Osteoblast (primary cell): ENCODE results near the gene SIRPA. TPM values are rescaled to one million over a fixed set of nuclear protein-coding genes. Genes with fewer than 3 reads are reported as not detected.

Source experiments
- DNase-seq: peaks from one replicate; pipeline ENCODE4 v3.0.0; 2011; ENCODE audit warnings: low spot score, mixed read lengths; ENCODE audit not compliant: insufficient read length; ENCODE audit errors: missing footprints
- H2AFZ ChIP-seq: 2 replicates; pipeline ENCODE4 v1.6.0; 2011; ENCODE audit warnings: mild to moderate bottlenecking, low read length
- H3K27ac ChIP-seq: 2 replicates; pipeline ENCODE4 v1.5.1; 2011; ENCODE audit warnings: mild to moderate bottlenecking, low read depth, low read length, moderate library complexity
- H3K27me3 ChIP-seq: 2 replicates; pipeline ENCODE4 v1.6.0; 2012; ENCODE audit warnings: mild to moderate bottlenecking, control low read depth, inconsistent platforms, low read length, moderate library complexity; ENCODE audit not compliant: insufficient read depth
- H3K36me3 ChIP-seq: 2 replicates; pipeline ENCODE4 v1.5.1; 2011; ENCODE audit warnings: mild to moderate bottlenecking, low read length, control low read depth, moderate library complexity; ENCODE audit not compliant: insufficient read depth
- H3K4me1 ChIP-seq: 2 replicates; pipeline ENCODE4 v1.5.1; 2011; ENCODE audit warnings: mild to moderate bottlenecking, low read length, control low read depth, moderate library complexity; ENCODE audit not compliant: insufficient read depth
- H3K4me2 ChIP-seq: 2 replicates; pipeline ENCODE4 v1.6.0; 2011; ENCODE audit warnings: mild to moderate bottlenecking, low read length; ENCODE audit not compliant: insufficient read depth
- H3K4me3 ChIP-seq: fragments of 200-600 bp; sonication (generic); 3 replicates; pipeline ENCODE4 v1.5.1; 2012; ENCODE audit warnings: mild to moderate bottlenecking, low read length, inconsistent platforms; ENCODE audit not compliant: insufficient read depth
- H3K79me2 ChIP-seq: 2 replicates; pipeline ENCODE4 v1.6.0; 2012; ENCODE audit warnings: mild to moderate bottlenecking, low read length, control low read depth, inconsistent platforms; ENCODE audit not compliant: insufficient read depth
- H3K9me3 ChIP-seq: 2 replicates; pipeline ENCODE4 v1.5.1; 2011; ENCODE audit warnings: low read depth, low read length, control low read depth
- H4K20me1 ChIP-seq: 2 replicates; pipeline ENCODE4 v1.6.0; 2012; ENCODE audit warnings: mild to moderate bottlenecking, low read length, control low read depth; ENCODE audit not compliant: insufficient read depth
- total RNA-seq: library from RNA; depleted of rRNA; stranded (reverse); fragments of >200 nt; gene quantifications from 2 replicates; pipeline ENCODE4 v1.2.3, GENCODE V29; 2012
- TF ChIP-seq, protein P1 (sequence below): IDR thresholded peaks from 2 replicates; pipeline ENCODE4 v1.5.1; 2011; ENCODE audit warnings: mild to moderate bottlenecking, low read depth, low read length, moderate library complexity; ENCODE audit errors: extremely low read depth

The SIRPA gene
- total RNA-seq, 1 donor, result 15.9 TPM

DNA sequence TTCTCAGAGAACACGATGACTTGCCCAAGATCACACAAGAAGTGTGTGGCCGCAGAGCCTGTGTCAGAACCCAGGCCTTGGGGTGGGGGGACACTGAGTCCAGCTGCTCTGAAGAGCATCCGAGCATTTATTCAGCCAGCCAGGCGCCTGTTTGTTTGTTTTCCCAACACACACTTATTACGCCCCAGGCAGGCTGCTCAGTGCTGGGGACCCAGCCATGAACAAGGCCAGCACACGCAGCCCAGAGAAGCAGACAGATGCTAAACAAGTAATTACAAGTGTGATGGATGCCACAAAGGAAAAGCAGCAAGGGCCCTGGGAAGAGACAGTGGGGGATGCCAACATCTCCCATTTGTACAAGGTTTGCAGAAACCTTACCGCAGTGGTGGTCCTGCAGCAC is 19.4 kb upstream of the SIRPA start:
- no peak overlapping the region for H3K4me2 ChIP-seq
- H3K4me1 ChIP-seq, result no peaks in the 10 kb centered on the region
- no peaks in the 10 kb centered on the region for H3K27me3 ChIP-seq
- DNase-seq, result no peak
- no peaks in the 10 kb centered on the region for H4K20me1 ChIP-seq
- TF ChIP-seq, protein P1, sequence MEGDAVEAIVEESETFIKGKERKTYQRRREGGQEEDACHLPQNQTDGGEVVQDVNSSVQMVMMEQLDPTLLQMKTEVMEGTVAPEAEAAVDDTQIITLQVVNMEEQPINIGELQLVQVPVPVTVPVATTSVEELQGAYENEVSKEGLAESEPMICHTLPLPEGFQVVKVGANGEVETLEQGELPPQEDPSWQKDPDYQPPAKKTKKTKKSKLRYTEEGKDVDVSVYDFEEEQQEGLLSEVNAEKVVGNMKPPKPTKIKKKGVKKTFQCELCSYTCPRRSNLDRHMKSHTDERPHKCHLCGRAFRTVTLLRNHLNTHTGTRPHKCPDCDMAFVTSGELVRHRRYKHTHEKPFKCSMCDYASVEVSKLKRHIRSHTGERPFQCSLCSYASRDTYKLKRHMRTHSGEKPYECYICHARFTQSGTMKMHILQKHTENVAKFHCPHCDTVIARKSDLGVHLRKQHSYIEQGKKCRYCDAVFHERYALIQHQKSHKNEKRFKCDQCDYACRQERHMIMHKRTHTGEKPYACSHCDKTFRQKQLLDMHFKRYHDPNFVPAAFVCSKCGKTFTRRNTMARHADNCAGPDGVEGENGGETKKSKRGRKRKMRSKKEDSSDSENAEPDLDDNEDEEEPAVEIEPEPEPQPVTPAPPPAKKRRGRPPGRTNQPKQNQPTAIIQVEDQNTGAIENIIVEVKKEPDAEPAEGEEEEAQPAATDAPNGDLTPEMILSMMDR, result no peak
- H2AFZ ChIP-seq, result no peak overlapping the region
- no peaks in the 10 kb centered on the region for H3K79me2 ChIP-seq
- H3K27ac ChIP-seq, result no peak overlapping the region
- H3K4me3 ChIP-seq, result no peak overlapping the region
- H3K36me3 ChIP-seq, result no peaks in the 10 kb centered on the region
- no peaks in the 10 kb centered on the region for H3K9me3 ChIP-seq

GRCh38 chr20:1876217-1876921 is 18.8 kb upstream of the SIRPA start:
- Histone ChIP-seq H3K36me3 (no peaks in the 10 kb centered on the region), H3K4me1 (no peaks in the 10 kb centered on the region), H3K9me3 (no peaks in the 10 kb centered on the region), H2AFZ (no peak overlapping the region), H3K4me3 (no peak overlapping the region), H3K27ac (no peak overlapping the region), H4K20me1 (no peaks in the 10 kb centered on the region), H3K4me2 (no peak overlapping the region), H3K79me2 (no peaks in the 10 kb centered on the region), H3K27me3 (no peaks in the 10 kb centered on the region)
- no peak for DNase-seq
- TF ChIP-seq, protein P1, result no peak

- no peak overlapping the region for H2AFZ ChIP-seq
- H3K9me3 ChIP-seq, result no peaks in the 10 kb centered on the region
- TF ChIP-seq, protein P1, result no peak
- peaks cover under 1% of the 10 kb centered on the region for H3K27me3 ChIP-seq
- H3K4me2 ChIP-seq, result no peak overlapping the region
- H3K4me1 ChIP-seq, result no peaks in the 10 kb centered on the region
- no peaks in the 10 kb centered on the region for H3K79me2 ChIP-seq
- DNase-seq, result peak; percentile 97
- no peaks in the 10 kb centered on the region for H3K36me3 ChIP-seq
- no peaks in the 10 kb centered on the region for H4K20me1 ChIP-seq
- no peak overlapping the region for H3K27ac ChIP-seq
- no peak overlapping the region for H3K4me3 ChIP-seq
Measured at GRCh38 chr20:1876975-1877608, 18.1 kb upstream of the SIRPA start.

DNA sequence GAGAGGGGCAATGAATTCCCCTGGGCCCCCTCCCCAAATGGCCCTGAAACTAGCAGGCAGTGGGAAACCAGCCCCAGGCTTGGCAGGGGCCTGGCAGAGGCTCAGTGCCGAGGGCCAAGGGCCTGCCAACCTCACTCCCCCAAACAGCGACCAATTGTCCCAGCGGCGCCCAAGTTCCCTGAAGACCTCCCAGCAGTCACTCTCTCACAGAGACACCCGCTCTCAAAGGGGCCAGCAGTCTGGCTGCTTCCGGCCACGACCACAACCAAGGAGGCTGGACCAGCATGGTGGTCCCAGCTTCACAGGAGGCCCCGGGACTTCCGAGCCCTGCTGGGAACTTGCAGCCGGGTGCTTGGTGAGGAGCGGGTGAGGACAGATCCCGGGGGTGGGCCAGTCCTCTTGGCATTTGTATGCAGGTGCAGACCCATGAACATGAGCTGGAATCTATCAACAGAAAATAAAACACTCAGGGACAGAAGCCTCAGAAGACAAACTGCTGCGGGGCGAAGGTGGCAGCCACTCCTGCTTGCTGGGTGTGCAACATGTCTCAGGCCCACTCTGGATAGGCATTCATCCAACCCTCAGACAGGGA is 17.5 kb upstream of the SIRPA start:
- Histone ChIP-seq H4K20me1 (no peaks in the 10 kb centered on the region), H3K27ac (no peak overlapping the region), H3K4me1 (no peaks in the 10 kb centered on the region), H3K27me3 (peaks cover 7% of the 10 kb centered on the region), H3K36me3 (no peaks in the 10 kb centered on the region), H3K79me2 (no peaks in the 10 kb centered on the region), H3K4me2 (no peak overlapping the region), H3K9me3 (no peaks in the 10 kb centered on the region), H2AFZ (no peak overlapping the region), H3K4me3 (no peak overlapping the region)
- TF ChIP-seq, protein P1, result no peak
- no peak for DNase-seq
